ENCODE measurements around the gene PTGES2.
"Not testable (repeated sequence)": the region's sequence is repeated elsewhere in the genome, so short reads cannot be mapped to it uniquely, and the experiment has no call there.

- TF ChIP-seq, protein P1, sequence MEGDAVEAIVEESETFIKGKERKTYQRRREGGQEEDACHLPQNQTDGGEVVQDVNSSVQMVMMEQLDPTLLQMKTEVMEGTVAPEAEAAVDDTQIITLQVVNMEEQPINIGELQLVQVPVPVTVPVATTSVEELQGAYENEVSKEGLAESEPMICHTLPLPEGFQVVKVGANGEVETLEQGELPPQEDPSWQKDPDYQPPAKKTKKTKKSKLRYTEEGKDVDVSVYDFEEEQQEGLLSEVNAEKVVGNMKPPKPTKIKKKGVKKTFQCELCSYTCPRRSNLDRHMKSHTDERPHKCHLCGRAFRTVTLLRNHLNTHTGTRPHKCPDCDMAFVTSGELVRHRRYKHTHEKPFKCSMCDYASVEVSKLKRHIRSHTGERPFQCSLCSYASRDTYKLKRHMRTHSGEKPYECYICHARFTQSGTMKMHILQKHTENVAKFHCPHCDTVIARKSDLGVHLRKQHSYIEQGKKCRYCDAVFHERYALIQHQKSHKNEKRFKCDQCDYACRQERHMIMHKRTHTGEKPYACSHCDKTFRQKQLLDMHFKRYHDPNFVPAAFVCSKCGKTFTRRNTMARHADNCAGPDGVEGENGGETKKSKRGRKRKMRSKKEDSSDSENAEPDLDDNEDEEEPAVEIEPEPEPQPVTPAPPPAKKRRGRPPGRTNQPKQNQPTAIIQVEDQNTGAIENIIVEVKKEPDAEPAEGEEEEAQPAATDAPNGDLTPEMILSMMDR (IDR thresholded peaks at IDR 0.05), result not testable (repeated sequence)
- not testable (repeated sequence) for TF ChIP-seq POLR2A (IDR thresholded peaks at IDR 0.05)
Observed at GRCh38 chr9:128131346-128131745, 3.8 kb upstream of the PTGES2 start.

Measured in thyroid gland (tissue), 4 donors.